UCSD-AML1 (cell line): ENCODE measurements around the gene MAGI1.

Experiments
- DNase-seq: peaks from one replicate; lab custom pipeline; 2025; ENCODE audit not compliant: unreplicated experiment; lab: John Stamatoyannopoulos, UW

Gene MAGI1

DNA sequence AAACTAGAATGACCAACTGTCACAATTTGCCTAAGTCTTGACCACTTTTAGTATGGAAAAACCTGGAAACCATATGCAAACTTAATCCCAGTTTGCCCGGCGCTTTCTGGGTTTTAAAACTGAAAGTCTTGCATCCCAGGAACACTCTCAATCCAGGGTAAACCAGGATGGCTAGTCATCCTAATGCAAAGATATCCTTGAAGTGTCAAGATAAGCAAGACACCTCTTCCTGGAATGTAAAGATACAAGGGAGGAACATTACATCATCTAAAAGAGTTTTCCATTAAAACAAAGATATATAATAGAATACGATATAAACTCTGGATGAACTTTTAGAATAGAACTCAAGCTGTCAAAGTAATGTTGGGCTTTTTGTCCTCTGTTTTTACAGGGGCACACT is 188.5 kb downstream of the MAGI1 start:
- DNase-seq = no peak

DNA sequence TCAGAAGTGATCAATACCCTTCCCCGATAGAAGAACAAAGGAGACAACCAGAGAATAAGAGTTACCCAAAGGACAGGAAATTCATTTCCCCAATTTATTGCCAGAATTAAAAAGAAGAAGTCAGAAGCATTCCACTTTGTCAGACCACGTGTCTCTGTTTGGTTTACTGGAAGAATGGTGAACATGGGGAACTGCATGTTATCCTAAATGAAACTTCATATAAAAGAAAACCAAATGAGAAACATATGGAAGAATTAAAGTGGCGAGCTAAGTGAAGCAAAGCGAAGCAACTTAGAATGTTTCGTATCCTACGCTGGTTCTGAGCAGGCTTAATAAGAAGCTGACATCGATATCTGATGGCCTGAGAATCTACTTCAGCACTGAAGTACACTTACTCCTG is 190.7 kb downstream of the MAGI1 start:
- no peak for DNase-seq

DNA sequence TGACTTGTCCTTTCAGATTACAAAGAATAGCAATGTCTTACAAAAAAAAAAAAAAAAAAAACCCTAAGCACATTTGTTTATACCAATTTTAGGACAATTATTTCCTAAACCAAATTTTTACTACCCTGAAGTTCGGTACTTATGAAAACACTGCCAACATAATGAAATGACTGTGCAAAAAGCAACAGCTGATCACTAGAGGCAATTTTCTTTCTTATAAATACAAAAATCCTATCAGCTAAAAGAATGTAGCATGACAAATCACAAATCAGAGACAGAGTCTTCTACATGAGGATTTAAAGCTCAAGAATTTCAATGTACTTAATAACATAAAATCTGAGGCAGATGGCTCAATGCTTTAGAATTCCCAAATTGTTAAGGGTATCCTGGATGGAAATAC is 191.8 kb downstream of the MAGI1 start:
- no peak for DNase-seq

GRCh38 chr3:65844370-65844769 is 194.3 kb downstream of the MAGI1 start:
- no peak for DNase-seq

- DNase-seq = no peak
These were observed 195.0 kb downstream of the MAGI1 start for GRCh38 chr3:65843732-65844131.

- DNase-seq = no peak
These were observed 201.1 kb downstream of the MAGI1 start for GRCh38 chr3:65837604-65838003.

GRCh38 chr3:65836047-65836446 is 202.7 kb downstream of the MAGI1 start:
- DNase-seq = no peak

GRCh38 chr3:65833761-65834505 is 204.8 kb downstream of the MAGI1 start:
- DNase-seq = no peak

- no peak for DNase-seq
These were observed 206.8 kb downstream of the MAGI1 start for GRCh38 chr3:65831733-65832425.

DNA sequence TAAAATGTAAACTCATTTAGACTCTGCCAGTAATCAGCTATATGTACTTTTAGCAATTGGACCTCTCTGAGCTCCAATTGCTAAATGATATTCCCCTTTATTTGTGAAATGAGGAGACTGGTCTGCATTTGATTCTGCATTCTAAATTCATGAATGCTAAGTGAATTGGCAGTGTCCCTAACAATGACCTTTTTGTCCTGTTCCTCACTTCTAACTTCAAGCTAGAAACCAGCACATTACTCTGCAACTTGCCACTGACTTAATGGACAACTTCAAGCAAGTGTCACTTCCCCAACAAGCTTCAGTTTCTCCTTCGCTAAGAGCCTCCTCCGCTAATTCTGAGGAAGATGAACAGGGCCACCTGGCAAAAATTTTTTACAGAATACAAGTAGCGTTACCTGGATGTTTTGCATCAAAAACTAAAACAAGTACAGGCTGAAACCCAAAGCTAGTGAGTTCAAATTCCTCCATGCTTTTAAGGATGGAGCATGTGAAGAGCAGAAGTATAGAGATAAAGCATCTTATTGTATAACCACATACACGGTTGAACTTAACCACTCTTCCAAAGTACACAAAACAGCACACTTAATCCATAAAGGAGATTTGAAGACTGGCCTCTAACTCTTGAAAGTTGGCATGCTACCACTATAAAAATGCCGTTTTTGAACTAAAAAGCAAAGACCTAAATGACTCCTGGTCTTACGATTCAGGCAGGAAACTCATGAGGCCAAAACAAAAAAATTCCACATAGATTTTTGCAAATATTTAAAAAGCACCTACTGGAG is 207.6 kb downstream of the MAGI1 start:
- DNase-seq = no peak

GRCh38 chr3:65829228-65829627 is 209.5 kb downstream of the MAGI1 start:
- DNase-seq = no peak

GRCh38 chr3:65828706-65829105 is 210.0 kb downstream of the MAGI1 start:
- DNase-seq = no peak

GRCh38 chr3:65827076-65827475 is 211.6 kb downstream of the MAGI1 start:
- DNase-seq = no peak

DNA sequence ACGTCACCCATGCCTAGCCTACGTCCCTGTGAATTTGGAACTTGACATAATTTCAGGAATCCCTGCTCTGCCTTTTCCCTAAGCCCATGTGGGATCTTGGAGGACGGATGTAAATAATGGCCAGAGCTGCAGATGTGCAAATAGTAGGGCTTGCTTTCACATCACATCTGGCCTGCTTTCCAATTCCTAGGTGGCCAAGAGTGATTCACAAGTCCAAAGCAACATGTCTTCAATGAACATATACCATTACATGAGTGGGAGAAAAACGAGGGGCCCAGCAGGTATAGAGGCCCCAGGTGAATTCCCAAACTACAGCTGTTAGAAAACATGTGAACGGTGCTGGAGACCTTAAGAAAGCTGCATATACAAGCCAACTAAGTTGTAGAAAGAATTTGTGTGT is 214.6 kb downstream of the MAGI1 start:
- no peak for DNase-seq

DNA sequence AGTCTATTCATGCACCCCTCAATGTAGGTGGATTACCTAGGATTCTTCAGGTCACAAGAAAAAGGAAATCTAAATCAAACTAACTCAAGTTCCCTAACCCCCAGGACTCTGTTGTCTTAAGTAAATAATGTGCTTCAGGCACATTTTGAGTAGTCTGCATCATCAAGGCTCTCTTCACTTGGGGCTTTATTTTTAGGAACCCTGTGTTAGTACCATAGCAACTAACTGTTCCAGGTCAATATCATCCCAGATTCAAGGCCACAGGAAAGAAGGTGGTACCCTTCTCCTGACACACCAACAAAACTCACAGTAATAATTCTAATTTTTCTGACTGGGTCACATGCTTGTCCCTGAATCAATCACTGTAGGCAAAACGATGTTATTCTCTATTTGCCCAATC is 218.1 kb downstream of the MAGI1 start:
- DNase-seq = no peak

DNA sequence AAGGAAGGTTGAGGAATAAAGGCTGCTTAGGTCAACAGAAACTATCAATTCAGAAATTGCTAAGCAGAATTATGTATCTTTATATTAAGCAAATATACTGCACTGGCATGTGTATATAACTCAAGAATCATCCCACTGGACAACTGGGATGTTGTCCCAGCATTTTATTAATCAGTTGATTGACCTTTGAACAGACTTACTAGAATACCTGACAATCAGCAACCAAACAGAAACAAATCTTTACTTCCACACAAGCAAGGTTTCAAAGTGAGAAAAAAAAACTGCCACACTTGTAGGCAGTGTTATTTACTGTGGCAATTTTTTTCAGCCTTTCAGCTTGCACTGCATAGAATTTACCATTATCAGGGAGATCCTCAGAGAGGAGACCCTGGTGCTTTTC is 218.8 kb downstream of the MAGI1 start:
- no peak for DNase-seq

- DNase-seq = no peak
These were observed 221.1 kb downstream of the MAGI1 start for GRCh38 chr3:65817553-65818126.

DNA sequence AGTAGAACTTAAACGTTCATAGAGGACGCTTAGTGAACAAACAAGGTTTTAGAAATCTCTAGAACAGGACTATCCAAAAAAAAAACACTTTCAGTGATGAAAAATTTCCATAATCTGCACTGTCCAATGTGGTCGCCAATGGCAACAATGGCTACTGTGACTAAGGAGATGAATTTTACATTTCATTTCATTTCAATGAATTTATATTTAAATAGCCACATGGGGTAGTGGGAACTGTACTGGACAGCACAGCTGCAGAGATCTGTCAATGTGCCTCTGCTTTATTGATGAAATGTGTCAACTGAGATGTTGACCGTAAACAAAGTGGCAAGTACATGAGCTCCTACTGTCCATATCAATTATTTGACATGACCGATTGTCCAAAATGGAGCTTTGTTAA is 222.5 kb downstream of the MAGI1 start:
- no peak for DNase-seq

DNA sequence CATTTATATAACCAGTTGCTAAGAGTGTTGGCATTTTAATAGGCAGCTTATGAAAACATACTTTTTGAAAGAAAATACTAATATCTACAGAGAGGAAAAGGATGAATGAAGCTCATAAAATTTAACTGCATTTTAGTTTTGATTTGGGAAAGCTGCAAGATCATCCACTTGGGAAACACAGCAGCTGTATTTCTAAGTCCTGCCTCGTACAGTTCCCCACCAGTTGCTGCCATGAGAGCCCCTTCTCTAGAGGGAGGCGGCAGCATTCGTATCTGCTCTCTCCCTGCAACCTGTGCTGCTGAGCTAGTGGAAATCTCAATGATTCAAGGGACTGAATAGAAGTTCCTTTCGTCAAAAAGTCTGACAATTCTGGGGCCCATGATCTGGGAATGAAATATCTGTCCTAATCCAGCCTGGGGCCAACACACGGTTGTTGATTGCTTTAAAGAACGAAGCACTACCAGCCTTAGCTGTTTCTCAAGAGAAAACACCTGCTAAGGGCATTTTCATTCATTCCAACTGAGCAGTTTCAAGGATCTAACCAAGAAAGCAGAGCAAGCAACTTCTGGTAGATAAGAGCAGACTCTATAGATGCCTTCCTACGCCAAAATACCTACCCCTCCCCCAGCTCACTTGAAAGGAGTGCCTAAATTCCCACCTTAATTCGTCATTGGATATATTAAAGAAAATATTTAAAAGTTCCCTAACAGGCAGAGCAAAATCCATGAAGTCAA is 223.7 kb downstream of the MAGI1 start:
- no peak for DNase-seq

DNA sequence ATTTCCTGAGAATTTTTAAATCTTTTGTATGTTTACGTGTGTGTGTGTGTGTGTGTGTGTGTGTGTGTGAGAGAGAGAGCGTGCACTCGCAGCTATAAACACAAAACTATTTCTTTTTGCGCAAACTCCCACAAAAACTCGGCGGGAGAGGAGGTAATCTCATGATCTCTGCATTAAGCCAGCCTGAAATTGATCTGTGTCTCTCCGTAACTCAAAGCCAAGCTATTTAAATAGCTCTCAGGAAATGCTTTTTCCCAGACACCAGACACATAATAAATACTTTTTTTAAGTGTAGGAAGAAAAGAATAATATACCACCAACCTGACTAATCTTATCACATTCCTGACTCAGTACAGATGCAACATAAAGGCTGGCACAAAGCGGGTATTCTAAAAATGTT is 226.8 kb downstream of the MAGI1 start:
- no peak for DNase-seq
